Ascending aorta (tissue), 2 donors: ENCODE measurements around the gene SPRYD4. TPM values are rescaled to one million over a fixed set of nuclear protein-coding genes. Genes with fewer than 3 reads are reported as not detected.
A peak's percentile ranks its signal among the peaks of the same experiment; 100 is the strongest.
"Not testable (repeated sequence)": the region's sequence is repeated elsewhere in the genome, so short reads cannot be mapped to it uniquely, and the experiment has no call there.

Source experiments
- DNase-seq, 2 donors: peaks; one replicate each; pipeline ENCODE4 v3.0.0-alpha.2; 2019; ENCODE audit warnings: low spot score in 2 of 2
- H3K27ac ChIP-seq, 2 donors: fragments of 200-600 bp; sonication (generic); one replicate each; pipeline ENCODE4 v1.5.1; 2016 to 2017; ENCODE audit warnings: mild to moderate bottlenecking in 1 of 2
- H3K27me3 ChIP-seq: fragments of 200-600 bp; sonication (generic); one replicate; pipeline ENCODE4 v1.5.1; 2017
- H3K36me3 ChIP-seq, 2 donors: fragments of 200-600 bp; sonication (generic); one replicate each; pipeline ENCODE4 v1.5.1; 2016
- H3K4me1 ChIP-seq, 2 donors: fragments of 200-600 bp; sonication (generic); one replicate each; pipeline ENCODE4 v1.5.1; 2016 to 2017; ENCODE audit warnings: mild to moderate bottlenecking in 1 of 2
- H3K4me3 ChIP-seq, 2 donors: fragments of 200-600 bp; sonication (generic); one replicate each; pipeline ENCODE4 v1.5.1; 2016 to 2017; ENCODE audit warnings: mild to moderate bottlenecking in 1 of 2
- H3K9me3 ChIP-seq, 2 donors: fragments of 200-600 bp; sonication (generic); one replicate each; pipeline ENCODE4 v1.5.1; 2016
- CTCF ChIP-seq, 3 experiments: fragments of 200-600 bp in 2 of 3; fragments of 450-650 bp in 1 of 3; sonication (generic) in 2 of 3; IDR thresholded peaks; one replicate each; pipeline ENCODE4 v1.5.1; 2016 to 2019; ENCODE audit warnings: antibody characterized with exemption in 3 of 3, mild to moderate bottlenecking in 1 of 3, moderate library complexity in 1 of 3
- intact Hi-C: fragments of 100-400 bp; cut with DNase I; formaldehyde crosslinking; loops from one replicate; pipeline ENCODE4 v1.15.1; 2023
- total RNA-seq: library from RNA; depleted of rRNA; stranded (reverse); fragments of >200 nt; gene quantifications from one replicate; pipeline ENCODE4 v1.1.0, GENCODE V29; 2016

Gene SPRYD4
- total RNA-seq, 1 donor from 2014 or later: 0.43 TPM

DNA sequence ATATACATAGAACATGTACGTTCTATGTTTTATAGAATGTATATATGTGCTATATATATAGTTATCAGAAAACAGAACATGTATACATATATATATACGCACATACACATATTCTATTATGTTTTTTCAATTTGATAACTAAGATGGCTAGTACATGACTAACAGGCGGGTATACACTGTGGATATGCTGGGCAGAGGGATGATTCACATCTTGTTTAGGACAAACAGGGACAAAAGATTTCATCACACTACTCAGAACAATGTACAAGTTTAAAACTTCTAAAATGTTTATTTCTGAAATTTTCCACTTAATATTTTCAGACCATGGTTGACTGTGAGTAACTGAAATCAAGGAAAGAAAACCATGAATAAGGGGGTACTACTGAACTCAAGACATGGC, 36.5 kb upstream of the SPRYD4 start:
- Histone ChIP-seq H3K27me3 (no peaks in the 10 kb centered on the region), H3K4me3 (no peak overlapping the region), H3K36me3 (peaks cover 0 to 3% of the 10 kb centered on the region in 2 donors), H3K4me1 (no peaks in the 10 kb centered on the region), H3K9me3 (no peaks in the 10 kb centered on the region), H3K27ac (no peak overlapping the region)
- TF ChIP-seq CTCF (IDR thresholded peaks at IDR 0.05): no peak
- DNase-seq: no peak
- intact Hi-C loops: no loop called here

DNA sequence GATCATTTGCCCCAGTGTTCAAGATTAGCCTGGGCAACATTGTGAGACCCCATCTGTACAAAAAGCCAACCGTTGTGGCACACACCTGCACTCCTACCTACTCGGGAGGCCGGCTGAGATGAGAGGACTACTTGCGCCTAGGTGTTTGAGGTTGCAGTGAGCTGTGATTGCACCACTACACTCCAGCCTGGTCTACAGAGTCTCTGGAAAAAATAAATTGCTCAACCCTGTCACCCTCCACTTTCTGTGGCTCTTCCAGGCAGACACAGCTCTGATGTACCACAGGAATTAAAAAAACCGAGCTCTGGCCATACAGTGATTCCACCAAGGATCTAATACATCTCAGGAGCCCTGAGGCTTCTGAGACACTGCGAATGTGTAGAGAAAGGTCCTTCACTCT, 33.5 kb upstream of the SPRYD4 start:
- Histone ChIP-seq H3K27ac (no peak overlapping the region), H3K4me3 (no peak overlapping the region), H3K4me1 (no peaks in the 10 kb centered on the region), H3K9me3 (no peaks in the 10 kb centered on the region), H3K36me3 (no peaks in the 10 kb centered on the region), H3K27me3 (no peaks in the 10 kb centered on the region)
- DNase-seq: no peak
- intact Hi-C loops: no loop called here
- TF ChIP-seq CTCF (IDR thresholded peaks at IDR 0.05): no peak

DNA sequence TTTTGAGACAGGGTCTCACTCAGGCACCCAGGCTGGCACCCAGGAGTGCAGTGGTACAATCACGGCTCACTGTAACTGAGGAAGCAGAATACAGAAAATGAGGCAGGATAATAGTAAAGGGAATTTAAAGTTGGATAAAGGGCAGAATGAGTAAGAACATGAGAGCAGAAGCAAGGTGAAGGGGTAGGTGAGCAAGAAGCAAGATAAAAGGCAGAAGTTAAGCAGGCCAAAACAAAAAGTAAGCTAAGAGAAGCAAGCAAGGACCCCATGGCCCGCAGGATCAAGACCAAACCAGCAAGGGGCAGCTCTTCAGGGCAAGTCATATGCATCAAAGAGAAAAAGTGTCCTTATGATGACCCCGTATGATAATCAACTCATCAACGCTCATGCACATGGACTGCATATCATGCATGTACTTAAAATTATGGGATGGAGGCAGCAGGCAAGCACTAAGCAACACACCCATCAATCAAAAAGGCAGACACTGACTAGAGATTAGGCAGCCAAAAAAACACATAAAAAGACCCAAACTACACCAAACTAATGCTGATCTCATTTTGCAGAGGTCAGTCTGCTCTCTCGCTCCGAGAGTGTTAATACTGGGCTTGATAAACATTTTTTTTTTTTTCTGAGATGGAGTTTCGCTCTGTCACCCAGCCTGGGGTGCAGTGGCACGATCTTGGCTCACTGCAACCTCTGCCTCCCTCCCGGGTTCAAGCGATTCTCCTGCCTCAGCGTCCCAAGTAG, 30.8 kb upstream of the SPRYD4 start:
- no peaks in the 10 kb centered on the region for H3K27me3 ChIP-seq
- TF ChIP-seq CTCF (IDR thresholded peaks at IDR 0.05): no peak
- no peaks in the 10 kb centered on the region for H3K4me1 ChIP-seq
- H3K27ac ChIP-seq: no peak overlapping the region
- intact Hi-C loops: no loop called here
- no peak overlapping the region for H3K4me3 ChIP-seq
- no peaks in the 10 kb centered on the region for H3K36me3 ChIP-seq
- DNase-seq: no peak
- no peaks in the 10 kb centered on the region for H3K9me3 ChIP-seq

- H3K27me3 ChIP-seq, H3K4me3 ChIP-seq, DNase-seq, intact Hi-C loops, H3K36me3 ChIP-seq, H3K27ac ChIP-seq, H3K9me3 ChIP-seq, H3K4me1 ChIP-seq: not testable (repeated sequence)
Measured at GRCh38 chr12:56443208-56443607, 25.2 kb upstream of the SPRYD4 start.

DNA sequence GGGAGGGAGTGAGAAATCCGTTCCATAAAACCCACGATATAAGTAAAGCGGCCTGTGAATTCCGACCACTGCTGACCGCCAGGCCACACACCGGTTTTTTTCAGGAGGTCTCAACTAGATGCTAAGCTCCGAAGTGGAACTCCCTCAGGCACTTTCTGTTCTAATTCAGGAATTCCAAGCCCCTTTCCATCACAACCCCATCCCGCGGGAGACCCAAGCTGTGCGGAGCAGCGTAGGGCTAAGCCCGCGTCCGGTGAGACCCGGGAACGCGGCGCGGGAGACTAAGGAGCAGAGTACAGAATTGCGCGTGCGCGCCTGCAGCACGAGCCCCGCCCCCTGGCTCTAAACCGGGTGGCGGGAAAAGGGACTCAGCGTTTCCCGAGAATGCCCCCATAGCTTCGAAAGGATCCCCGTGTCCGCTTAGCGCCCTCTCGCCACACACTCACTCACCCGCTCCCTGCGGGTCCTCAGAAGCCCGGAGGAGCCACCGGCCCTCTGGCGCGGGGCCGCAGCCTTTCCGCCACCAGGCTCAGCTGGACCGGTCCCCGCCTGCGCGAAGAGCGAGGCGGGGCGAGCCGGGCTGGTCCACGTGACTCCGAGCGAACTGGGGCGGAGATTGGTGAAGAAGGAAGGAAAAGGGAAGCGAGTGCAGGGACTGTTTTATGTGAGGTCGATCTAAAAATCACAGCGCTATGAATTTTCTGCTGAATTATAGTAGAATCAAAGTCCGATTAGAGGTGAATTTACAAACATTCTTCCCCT, 19.3 kb upstream of the SPRYD4 start, which contains the start of gene TIMELESS:
TSS of gene TIMELESS (minus strand) at position 567 of the 762 bp plus-strand sequence. CDS start 15,256 bp downstream, outside the sequence.
- DNase-seq: peak; percentile 43 to 92
- Histone ChIP-seq H3K36me3 (no peaks in the 10 kb centered on the region), H3K27ac (peak within 1 kb of the TSS; percentile 79 to 86), H3K4me3 (peak within 1 kb of the TSS; percentile 74 to 87), H3K9me3 (no peaks in the 10 kb centered on the region), H3K27me3 (no peaks in the 10 kb centered on the region), H3K4me1 (no peaks in the 10 kb centered on the region)
- TF ChIP-seq CTCF (IDR thresholded peaks at IDR 0.05): peak in 1 of 3 experiments; percentile 6
- intact Hi-C loops: loop anchor here (1.0 to 2.0 kb wide), 2 partner anchors 16 to 89 kb away; partner anchors contain the start of gene STAT2

GRCh38 chr12:56449622-56449984, 18.8 kb upstream of the SPRYD4 start:
- Histone ChIP-seq H3K4me1 (no peaks in the 10 kb centered on the region), H3K36me3 (no peaks in the 10 kb centered on the region), H3K9me3 (no peaks in the 10 kb centered on the region), H3K4me3 (peak overlapping the region; percentile 74 to 87), H3K27me3 (no peaks in the 10 kb centered on the region), H3K27ac (peak overlapping the region; percentile 79 to 86)
- intact Hi-C loops: loop anchor here (1.0 to 2.0 kb wide), 2 partner anchors 15 to 89 kb away; partner anchors contain the start of gene STAT2
- no peak for TF ChIP-seq CTCF (IDR thresholded peaks at IDR 0.05)
- no peak for DNase-seq
